GM12873 (cell line): ENCODE results near the gene ENOX2.

ENCODE experiments used
- TF ChIP-seq, protein P1 (sequence below): IDR thresholded peaks from 2 replicates; pipeline ENCODE4 v1.5.1; 2012; ENCODE audit warnings: low read depth, mild to moderate bottlenecking, moderate library complexity, low read length, control low read depth; ENCODE audit not compliant: insufficient read depth; ENCODE audit errors: missing control alignments

The ENOX2 gene

DNA sequence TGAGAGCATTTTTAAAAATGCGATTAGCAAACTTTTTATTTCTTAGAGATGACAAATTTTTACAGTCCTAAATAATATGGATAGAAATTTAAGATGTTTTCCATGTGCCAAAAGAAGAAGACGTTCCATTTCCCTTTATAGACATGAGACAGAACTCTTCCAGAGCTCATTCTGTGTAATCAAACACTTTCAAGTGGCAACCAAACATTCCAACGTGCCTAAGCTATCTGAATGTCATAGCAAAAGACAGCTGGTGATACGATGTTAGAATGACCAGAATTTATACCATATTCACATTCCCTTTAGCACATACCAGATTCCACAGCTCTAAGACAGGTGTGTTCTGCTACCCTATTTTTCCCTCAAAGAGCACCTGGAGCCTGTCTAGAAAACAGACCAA lies 133.2 kb downstream of the ENOX2 start:
- TF ChIP-seq, protein P1, sequence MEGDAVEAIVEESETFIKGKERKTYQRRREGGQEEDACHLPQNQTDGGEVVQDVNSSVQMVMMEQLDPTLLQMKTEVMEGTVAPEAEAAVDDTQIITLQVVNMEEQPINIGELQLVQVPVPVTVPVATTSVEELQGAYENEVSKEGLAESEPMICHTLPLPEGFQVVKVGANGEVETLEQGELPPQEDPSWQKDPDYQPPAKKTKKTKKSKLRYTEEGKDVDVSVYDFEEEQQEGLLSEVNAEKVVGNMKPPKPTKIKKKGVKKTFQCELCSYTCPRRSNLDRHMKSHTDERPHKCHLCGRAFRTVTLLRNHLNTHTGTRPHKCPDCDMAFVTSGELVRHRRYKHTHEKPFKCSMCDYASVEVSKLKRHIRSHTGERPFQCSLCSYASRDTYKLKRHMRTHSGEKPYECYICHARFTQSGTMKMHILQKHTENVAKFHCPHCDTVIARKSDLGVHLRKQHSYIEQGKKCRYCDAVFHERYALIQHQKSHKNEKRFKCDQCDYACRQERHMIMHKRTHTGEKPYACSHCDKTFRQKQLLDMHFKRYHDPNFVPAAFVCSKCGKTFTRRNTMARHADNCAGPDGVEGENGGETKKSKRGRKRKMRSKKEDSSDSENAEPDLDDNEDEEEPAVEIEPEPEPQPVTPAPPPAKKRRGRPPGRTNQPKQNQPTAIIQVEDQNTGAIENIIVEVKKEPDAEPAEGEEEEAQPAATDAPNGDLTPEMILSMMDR = no peak

GRCh38 chrX:130758072-130758471 lies 144.9 kb downstream of the ENOX2 start:
- TF ChIP-seq, protein P1 = no peak

DNA sequence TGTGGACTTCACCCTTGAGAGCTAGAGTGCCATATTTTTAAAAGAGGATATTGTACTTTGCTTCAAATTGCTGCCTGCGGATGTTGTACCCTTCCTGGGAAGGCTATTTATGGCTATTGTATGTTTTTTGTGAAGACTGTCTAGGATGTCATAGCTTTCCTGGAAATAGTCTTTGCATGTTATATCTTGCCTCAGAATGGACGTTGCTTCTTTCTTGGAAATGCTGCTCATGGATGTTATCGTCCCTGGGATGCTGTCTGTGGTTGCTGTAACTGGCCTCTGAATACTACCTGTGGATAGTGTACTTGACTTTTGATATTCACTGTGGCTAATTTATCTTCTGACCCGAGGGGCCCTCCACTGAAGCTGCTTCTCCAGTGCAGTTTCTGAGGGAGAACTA lies 146.8 kb downstream of the ENOX2 start:
- TF ChIP-seq, protein P1 = no peak

DNA sequence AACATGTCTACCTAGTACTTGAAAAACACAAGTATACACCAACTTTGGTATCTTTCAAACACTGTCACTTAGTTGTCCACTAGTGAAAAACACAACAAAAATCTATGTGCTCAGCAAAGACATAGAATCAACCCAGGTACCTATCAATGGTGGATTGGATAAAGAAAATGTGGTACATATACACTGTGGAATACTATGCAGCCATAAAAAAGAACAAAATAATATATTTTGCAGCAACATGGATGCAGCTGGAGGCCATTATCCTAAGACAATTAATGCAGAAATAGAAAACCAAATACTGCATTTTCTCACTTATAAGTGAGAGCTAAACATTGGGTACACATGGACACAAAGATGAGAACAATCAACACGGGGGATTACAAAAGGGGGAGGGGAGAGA lies 148.7 kb downstream of the ENOX2 start:
- TF ChIP-seq, protein P1 = no peak

DNA sequence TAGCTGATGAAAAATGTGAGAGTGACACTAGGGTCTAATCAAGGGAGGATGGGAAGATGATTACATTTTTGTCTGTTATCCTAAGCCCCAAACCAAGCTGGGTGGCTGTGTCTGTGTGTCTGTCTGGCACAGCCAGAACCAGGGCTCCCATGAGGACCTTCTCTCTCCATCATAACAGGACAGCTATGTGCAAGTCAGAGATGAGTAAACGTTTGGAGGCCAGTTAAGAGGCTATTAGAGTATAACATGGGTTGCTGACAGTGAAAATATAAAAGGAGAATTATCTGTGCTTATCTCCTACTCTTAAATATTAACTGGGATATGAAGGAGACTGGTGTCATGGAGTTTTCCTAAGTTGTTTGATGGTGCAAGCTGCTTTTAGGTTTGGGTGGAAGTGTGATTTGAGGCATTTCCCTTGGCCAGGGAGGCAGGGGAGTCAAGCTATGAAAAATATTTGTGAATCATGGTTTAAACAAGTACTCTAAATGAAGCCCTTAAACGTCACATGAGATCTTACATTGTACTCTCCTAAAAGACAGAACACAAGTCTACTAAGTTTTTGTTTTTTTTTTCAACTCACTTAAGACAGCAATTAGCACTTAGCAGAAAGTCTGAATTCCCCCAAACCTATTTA lies 156.2 kb downstream of the ENOX2 start:
- TF ChIP-seq, protein P1 = no peak

DNA sequence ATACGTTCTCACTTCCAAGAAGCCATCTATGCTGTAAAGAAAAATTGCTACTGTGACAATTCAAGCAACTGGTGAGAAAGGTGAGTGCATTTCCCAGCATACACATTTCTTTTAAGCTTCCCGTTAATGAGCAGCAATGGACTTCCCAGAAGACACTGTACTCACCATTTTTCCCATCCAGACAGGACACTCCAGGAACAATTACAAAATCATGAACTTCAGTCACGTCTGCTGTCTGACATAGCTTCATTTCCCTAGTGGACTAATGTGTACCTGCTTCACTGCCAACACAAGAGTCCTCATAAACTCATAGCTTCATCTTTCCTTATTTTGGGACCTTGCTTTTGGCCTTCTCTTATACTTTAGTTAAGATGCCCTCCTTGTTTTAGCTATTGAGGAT lies 156.9 kb downstream of the ENOX2 start:
- TF ChIP-seq, protein P1 = no peak

DNA sequence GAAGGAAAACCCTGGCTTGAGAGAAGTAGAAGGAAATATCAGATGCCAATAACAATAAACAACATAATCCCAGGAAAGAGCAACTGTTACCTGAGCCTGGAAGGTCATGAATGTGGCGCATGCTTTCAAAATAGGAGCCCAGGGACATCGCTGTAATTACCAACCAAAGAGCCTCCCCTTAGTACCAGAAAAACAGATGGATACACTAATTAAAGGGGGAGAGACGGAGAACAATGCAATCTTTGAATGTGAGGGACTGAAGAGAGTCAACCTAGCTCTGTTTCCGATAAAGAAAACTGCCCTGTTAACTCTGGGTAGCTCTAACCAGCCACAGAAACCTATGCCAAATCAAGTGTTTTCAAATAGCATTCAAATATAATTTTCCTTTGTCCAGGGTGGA lies 161.4 kb downstream of the ENOX2 start:
- TF ChIP-seq, protein P1 = no peak
